ENCODE data around the gene TTC9C.
"Not testable (repeated sequence)": the region's sequence is repeated elsewhere in the genome, so short reads cannot be mapped to it uniquely, and the experiment has no call there.

The TTC9C gene

DNA sequence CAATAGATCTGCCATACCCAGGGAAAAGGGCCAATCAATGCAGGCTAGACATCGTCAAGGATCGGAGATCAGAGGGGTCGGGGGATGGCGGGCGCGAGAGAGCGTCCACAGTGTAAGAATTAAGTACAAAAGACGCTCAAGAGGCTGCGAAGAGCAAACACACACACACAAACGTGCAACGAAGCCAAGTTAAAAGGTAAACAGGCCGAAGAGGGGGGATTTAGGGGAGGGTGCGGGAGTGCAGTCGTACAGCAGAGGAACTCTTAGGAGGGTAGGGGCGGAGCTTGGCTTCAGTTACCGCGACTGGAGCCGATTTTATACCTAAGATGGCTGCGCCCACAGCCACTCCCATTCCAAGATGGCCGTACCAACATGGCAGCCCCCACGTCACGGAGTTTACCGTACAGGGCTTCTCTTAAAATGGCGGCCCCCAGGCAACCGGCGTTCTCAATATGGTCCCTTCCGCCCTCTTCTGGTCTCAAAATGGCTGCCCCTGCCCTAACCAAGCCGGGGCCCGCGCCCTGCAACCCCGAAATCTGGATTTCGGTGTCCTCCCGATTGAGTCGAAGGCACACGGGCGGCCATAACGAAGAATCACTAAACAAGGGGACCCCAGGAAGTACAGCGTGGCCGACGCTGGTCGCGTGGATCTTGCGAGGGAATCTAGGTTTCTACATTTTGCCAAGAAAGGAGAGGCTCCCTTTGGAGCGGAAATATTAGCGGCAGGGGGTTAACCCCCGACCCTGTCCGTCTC lies 18.9 kb upstream of the TTC9C start:
- DNase-seq (ENCODE audit: low spot score): peak; percentile 96

DNA sequence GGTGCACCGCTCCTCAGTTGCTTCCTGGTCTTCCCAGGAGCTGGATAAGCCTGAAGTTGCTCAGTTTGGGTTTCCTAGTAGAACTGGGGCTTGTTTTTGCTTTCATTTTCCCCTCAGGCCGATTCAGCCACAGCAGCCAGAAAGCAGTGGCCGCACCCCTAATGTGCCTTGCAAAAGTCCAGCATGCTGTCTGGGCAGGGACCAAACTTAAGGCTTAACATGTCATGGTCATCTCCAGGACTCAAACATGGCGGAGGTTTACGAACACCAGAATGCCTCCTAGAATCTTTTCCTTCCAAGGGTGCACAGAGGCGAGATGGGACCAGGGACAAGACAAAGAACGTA lies 18.3 kb upstream of the TTC9C start:
- DNase-seq (ENCODE audit: low spot score): peak; percentile 52

DNA sequence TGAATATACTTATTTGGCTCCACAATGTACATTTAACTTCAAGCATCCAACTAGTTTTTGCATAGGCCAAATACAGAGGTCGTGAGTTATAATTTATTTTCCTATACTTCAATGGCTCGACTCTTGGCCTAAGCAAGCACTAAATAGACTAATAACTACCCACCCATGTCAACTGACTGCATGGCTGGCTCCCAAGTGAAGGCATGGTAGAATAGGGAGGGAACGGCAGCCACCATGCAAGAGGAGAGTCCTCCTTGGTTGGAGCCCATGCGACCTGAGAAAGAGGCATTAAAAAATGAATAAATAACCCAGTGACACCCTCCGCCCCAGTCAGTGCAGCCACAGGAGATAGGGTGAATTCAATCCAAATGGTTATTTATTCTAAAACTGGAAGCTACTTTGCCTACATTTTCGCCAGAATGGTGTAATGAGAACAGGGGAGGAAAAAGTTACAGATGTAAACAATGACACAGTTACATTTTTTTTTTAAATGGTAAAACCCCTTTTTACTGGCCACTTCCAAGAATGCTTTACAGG lies 15.9 kb upstream of the TTC9C start:
- DNase-seq (ENCODE audit: low spot score): no peak

DNA sequence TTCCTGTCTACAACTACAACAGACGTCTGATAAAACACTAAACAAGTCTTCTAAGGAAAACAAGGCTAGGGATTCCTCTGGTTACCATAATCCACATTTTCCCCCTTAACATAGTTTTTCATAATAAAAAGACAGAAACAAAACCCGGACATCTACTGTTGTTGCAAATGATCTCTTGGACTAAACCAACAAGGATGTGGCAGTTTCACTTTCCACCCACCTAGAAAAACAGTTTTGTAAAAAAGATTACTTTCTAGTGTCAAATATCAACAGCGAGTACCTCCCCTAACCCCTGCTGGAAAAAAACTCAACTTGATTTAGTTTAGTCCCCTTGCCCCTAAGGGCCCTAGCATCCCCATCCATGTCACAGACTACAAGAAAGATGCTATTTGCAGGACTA lies 15.4 kb upstream of the TTC9C start:
- DNase-seq (ENCODE audit: low spot score): no peak

DNA sequence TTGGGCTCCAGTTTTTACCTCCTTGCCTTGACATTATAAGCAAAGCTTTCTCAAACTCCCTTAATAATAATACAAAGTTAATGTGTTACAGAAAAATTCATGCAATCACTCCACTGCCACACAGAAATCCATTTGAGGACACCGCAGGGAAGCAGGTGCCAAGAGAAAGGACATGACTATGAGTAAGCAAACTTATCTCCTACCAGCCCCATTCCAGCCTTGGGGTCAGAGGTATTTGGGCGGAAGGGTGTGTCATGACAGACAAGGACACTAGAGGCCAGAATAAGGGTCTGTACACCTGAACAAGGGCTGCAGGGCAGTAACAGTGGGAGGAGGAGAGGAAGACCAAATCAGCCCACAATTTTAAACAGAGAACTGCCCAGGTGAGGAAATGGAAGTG lies 14.9 kb upstream of the TTC9C start:
- DNase-seq (ENCODE audit: low spot score): no peak

DNA sequence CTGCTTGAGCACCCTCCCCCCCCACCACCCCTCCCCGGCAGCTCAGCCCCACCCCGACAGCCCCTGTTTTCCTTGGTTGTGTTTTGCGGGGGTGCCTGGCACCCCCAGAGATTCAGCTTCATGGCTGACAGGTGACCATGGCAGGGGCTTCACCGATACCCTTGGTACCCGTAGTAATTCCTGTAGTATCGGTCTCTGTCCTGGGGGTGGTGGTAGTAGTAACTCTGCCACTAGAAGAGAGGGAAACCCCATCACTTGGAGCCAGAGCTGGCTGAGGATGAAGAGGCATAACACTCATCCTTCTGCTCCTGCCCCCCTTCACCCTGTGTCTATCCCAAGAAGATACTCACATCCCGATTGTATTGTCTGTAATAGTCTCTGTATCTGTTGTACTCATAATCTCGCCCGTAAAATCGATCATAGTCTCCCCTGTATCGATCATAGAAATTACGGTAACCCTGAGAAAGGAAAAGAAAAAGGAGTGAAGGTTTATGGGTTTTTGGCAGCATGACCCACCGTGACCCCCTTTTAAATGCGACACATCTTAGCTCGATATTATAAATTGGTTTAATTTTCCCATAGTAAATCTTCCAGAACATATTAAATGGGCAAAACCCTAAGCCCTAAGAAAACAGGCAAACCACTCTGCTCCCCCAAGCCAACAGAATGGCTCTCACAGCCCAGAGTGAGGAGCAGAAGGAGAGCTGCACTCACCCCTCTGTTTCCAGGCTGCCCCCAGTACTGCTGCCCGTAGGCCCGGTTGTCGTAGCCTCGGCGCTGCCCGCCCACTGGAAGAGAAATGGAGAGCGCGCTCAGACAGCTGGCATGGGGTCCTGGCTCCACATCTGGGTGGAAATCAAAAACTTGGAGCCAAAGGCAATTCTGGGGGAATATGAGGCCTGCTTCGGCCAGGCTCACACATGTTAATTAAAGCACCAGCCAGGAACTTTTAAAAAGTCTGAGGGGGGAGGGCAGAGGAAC lies 12.8 kb upstream of the TTC9C start:
- no peak for DNase-seq (ENCODE audit: low spot score)

DNA sequence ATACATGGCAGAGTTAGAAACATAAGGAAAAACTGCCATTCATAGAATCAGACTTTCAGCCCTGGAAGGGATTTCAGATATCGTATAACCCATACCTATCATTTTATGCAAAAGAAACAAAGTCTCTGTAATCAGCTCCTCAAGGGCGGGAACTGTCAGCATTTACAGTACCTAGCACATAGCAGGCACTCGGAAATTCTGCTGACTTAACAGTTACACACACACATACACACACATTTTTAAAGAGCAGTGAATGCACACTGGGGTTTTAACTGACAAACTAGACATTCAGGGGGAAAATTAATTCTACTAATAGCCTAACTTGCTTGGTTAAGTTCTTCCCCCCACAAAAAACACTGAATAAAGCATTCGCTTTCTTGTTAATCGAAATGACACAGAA lies 12.1 kb upstream of the TTC9C start:
- DNase-seq (ENCODE audit: low spot score): no peak

DNA sequence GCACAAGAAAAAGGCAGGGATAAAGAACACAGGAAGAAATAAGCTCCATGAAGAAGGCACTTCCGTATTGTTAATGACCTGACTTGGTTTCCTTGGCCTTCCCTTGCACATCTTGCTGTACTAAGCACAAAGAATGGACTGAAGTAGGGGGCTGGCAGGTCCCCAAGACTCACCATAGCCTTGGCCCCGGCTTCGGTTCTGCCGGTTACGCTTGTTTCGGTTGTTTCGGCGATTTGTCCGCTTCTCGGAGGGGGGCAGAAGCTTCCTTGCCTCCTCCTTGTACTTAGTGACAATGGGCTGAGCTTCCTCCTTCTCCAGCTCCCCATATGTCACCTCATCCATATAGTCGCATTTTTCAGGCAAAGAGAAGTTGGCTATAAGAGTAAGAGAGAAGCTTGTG lies 11.5 kb upstream of the TTC9C start:
- DNase-seq (ENCODE audit: low spot score): no peak

DNA sequence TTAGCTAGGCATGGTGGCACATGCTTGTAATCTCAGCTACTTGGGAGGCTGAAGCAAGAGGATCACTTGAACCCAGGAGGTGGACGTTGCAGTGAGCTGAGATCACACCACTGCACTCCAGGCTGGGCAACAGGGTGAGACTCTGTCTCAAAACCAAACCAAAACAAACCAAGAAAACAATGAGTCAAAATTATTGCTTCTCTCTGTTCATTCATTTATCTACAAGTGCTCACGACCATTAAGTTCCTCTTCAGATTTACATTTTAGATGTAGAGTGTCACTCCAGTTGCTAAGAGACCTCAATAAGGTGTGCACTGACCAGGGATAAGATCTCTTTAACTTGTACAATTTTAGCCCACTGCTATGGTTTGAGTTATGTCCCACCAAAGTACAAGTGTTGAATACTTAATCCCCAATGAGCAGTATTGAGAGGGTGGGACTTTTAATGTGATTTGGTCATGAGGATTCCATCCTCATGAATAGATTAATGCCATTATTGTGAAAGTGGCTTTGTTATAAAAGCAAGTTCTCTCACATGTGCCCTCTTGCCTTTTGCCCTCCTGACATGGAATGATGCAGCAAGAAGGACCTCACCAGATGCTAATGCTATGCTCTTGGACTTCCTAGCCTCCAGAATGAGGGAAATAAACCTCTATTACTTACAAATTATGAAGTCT lies 8.8 kb upstream of the TTC9C start:
- no peak for DNase-seq (ENCODE audit: low spot score)

DNA sequence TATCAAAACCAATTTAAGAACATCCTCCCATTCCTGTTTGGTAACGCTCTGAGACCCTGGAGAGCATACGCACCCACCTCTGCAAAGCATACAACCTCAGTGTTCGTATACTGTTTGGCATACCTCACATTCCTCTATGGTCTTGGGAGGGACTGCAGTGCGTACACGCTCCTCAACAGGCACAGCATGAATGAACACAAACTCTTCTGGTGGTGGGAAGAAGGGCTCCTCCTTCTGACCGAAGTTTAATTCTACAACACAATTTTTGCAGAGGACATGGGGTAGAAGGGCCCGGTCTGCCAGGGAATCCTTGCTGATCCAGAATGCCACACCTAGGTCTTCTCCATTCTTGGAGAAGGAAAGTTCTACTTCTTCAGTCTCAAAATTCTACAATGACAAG lies 6.3 kb upstream of the TTC9C start:
- DNase-seq (ENCODE audit: low spot score): peak; percentile 19

DNA sequence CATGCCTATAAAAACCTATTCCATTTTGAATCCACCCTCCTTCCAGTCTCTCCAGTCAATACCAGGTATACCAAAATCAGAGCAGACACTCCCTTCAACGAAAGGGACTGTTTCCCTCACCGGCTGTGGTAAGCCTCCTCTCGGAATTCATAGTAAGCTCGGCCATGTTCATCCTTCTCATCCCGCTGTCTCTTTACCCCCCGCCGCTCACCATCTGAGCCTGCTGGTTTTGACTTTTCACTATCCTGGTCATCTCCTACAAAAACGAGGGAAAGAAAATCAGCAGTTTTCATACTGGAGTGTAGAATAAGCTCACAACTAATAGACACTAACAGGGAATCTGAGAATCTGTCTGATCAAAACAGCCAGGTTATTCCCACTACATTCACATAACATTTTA lies 4.1 kb upstream of the TTC9C start:
- DNase-seq (ENCODE audit: low spot score): no peak

DNA sequence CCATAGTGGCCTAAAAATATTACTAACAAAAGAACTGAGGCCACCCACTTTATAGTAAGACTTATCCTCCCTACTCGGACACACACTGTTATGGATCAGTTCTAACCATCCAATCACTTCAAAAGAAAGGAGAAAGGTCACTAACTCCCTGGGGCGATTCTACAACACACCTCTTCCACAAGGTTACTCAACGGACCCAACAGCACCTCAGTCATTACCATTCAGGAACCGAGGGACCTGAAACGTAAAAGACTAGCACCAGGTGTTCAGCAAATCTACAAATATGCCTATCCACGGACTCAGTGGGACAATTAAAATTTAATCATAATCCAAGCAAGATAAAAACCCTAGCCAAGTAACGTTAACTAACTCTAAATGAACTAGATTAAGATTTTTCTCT lies 2.6 kb upstream of the TTC9C start:
- no peak for DNase-seq (ENCODE audit: low spot score)

DNA sequence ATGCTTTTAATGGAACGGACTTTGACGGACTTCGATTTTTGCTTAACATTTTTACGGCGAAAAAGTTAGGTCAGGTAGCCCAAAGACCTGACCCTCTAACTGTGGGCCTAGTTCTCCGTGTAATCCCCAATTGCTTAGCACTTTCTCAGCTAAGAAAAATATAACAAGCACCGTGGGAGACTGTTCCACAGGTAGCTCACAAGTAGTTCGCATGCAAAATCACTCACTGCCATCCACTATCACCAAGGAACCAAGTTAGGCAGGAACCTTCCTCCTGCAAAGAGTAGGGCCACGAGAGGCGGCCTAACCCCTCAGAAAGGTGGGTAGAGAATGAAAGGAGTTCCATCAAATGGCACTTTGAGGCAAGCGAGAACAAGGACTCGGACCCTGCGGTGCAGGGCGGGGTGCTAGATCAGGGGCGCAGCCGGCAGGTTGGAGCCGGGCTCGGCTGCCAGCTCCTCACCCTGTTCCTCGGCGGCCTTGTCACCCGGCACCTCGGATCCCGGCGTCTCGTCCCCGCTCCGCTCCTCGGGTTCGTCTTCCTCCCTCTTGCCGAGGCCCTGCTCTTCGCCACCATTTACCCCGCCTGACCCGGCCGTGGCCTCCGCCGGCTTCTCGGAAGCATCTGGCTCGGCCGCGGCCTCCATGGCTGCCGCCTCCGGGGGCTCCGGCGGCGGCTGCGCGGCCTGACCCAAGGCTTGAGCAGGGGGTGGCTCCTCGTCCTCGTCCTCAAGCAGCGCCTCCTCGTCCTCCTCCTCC lies 2.0 kb upstream of the TTC9C start:
- no peak for DNase-seq (ENCODE audit: low spot score)

DNA sequence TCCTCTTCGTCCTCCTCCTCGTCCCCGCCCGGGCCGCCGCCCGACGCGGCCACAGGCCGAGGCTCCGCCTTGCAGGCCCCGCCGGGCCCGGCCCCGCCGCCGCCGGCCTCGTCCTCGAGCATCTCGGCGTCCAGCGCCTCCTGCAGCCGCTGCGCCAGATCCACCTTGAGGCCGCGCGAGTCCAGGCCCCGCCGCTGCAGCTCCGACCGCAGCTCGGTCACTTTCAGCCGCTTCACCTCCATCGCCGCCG lies 1.4 kb upstream of the TTC9C start:
- DNase-seq (ENCODE audit: low spot score): no peak

DNA sequence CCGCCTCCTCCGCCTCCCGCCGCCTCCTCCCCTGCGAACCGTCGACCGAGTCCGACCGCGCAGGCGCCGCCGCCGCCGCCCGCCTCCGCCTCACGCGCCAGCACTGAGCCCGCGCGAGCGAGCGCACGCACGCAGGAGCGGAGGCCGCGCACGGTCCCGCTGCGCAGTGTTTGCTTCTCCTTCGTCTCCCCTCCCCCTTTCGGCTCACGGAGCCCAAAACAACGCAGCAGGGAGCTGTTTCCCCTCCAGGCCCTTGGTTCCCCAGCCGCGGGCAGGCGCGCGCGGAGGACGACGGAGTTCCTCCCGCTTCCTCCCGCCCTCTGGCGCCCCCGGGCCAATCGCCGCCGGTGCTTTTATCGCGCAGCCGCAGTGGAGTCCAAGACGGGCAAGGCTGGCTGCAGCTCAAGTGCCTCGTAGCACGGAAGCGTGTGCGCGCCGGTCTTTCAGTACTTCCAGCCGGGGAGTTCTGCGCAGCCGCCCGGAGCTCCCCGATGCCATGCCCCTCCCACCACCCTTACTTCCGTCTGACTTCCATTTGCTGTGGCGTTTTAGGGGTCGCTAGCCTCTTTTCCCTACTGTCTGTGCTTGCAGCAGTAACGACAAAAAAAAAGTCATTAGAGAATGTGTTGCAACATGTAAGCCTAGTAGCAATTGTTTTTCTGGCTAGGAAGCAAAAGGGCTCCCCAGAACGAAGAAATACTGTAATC lies 968 bp upstream of the TTC9C start, which contains the start of gene HNRNPUL2:
Gene HNRNPUL2 (minus strand): TSS at position 293 of the 707 bp plus-strand sequence. CDS start 301 bp downstream, outside the sequence.
- DNase-seq (ENCODE audit: low spot score): peak; percentile 99

DNA sequence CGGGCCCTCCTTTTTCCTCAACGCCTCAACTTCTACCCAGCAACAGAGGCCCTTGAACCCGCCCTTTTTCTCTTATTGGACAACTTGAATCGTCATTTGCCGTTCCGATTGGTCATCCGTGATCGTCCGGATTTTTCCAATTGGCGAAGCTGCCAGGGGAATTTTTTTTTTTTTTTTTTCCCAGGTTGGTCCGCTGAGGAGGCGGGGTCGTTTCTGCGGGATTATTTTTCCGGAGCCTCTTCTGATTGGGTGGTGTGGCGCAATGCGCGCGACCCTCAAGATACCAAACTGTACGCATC lies 465 bp upstream of the TTC9C start:
- peak; percentile 92 for DNase-seq (ENCODE audit: low spot score)

DNA sequence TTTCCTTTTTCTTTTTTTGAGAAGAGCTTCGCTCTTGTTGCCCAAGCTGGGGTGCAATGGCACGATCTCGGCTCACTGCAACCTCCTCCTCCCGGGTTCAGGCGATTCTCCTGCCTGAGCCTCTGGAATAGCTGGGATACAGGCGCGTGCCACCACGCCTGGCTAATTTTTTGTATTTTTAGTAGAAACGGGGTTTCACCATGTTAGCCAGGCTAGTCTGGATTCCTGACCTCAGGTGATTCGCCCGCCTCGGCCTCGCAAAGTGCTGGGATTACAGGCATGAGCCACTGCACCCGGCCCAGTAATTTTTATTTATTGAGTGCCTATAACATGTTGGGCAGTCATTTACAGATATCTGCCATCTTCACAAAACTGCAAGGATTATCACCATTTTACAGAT lies 1.8 kb downstream of the TTC9C start:
- DNase-seq (ENCODE audit: low spot score): not testable (repeated sequence)

DNA sequence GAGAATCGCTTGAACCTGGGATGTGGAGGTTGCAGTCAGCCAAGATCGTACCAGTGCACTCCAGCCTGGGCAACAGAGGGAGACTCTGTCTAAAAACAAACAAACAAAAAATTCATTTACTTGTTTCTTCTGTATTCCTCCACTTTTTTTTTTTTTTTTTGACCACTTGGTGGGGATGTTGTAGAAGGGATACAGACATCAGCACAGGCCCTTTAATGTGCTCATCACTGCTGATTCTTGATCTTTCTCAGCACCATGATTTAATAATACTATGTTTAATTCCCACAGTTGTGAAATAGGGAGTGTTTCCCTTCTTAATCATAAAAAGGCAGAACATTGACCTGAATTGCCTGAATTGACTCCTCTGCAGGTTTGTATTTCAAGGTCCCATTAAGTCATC lies 4.5 kb downstream of the TTC9C start:
- DNase-seq (ENCODE audit: low spot score): no peak

DNA sequence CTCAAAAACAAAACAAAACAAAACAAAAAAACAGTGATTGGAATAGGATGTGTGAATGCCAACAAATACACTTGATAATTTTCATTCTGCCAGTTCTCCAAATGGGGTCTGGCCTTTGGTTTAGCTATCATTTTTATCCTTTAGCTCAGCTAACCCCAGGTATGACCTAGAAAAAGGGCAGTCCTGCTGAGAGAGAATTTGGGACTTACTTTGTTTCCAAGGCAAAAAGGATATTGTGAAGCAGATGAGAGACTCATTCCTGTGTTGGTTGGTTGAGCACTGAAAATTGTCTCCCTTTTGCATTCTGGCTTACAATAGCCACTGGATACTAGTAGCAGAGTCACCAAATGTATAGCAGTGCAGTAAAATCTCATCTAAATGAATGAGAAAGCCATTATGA lies 8.9 kb downstream of the TTC9C start:
- DNase-seq (ENCODE audit: low spot score): no peak

DNA sequence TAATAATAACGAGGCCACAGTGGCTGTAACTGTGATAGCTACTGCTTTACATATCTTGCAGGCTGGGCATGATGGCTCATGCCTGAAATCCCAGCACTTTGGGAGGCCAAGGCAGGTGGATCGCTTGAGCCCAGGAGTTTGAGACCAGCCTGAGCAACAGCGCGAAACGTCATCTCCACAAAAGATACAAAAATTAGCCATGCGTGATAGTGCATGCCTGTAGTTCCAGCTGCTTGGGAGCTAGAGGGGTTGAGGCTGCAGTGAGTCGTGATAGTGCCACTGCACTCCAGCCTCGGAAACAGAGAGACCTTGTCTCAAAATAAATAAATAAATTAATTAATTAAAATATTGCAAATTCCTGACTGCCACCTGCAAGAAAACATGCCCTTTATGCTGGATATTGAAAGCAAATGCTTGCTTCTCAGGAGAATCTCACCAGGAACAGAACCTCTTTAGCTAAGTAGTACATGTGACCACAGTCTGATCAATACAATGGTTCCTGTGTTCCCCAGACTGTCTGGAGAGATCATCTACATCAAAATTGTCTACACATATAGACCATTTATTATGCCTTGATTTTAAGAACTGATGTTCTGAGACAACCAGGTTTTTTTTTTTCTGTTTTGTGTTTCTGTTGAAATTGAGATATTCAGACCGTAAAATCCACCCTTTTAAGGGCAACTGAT lies 19.3 kb downstream of the TTC9C start:
- DNase-seq (ENCODE audit: low spot score): no peak

DNA sequence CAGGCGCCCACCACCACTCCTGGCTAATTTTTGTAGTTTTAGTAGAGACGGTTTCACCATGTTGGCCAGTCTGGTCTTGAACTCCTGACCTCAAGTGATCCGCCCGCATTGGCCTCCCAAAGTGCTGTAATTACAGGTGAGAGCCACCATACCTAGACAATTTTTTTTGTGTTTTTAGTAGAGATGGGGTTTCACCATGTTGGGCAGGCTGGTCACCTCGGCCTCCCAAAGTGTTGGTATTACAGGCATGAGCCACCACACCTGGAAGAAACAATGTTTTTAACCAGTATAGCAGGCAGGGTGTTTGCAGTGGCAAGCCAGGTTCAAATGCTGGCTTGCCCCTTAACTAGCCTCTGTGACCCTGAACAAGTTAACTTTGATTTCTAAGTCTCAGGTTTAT lies 21.6 kb downstream of the TTC9C start:
- not testable (repeated sequence) for DNase-seq (ENCODE audit: low spot score)
